ENCODE results near the gene SEC22A. TPM values are rescaled to one million over a fixed set of nuclear protein-coding genes. Genes with fewer than 3 reads are reported as not detected.

SEC22A gene
- total and polyA plus RNA-seq, 12 donors = 4.6 to 67.2 (median 21.0) TPM

DNA sequence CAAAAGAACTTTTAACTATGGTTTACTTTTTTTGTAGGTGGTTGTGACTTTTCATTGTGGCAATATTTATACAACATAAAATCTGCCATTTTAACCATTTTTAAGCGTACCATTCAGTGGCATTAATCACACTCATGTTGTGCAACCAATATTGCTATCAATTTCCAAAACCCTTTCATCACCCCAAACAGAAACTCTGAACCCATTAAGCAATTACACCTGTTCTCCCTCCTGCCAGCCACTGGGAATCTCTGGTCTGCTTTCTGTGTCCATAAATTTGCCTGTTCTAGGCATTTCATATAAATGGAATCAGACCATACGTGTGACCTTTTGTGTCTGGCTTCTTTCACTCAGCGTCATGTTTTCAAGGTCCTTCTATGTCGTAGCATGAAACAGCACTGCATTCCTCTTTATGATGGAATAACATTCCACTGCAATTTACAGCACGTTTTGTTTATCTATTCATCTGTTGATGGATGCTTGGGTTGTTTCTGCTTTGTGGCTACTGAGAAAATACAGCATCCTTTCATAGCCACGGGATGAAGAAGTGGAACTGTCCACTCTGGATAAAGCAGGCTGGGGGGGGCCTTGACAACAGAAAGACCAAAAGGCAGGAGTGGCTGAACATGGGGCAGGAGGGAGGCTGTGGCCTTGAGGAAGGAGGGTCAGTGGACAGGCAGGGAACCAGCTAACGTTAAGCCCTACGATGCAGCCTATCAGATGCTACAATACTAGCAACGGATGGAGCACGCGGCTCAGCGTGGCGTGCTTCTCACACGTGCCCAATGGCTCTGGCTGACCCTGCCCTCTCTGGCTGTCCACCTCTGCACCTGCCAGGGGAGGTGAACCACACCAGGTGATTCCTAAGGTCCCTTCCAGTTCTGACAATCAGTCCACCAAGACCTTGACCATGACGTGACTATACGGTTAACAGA, 110.9 kb downstream of the SEC22A start:
- no peaks in the 10 kb centered on the region for H3K36me3 ChIP-seq (replicated peaks in 1 of 2)
- no peak for DNase-seq
- H3K4me3 ChIP-seq = no peak overlapping the region
- intact Hi-C loops (cut with DNase I) = no loop called here
- H3K27ac ChIP-seq = no peak overlapping the region
- 62 to 69% (median 65%) methylated on average over 16 of the region's 16 CpGs for WGBS, 4 donors
- TF ChIP-seq POLR2A (IDR thresholded peaks at IDR 0.05) = no peak
- TF ChIP-seq, protein P1, sequence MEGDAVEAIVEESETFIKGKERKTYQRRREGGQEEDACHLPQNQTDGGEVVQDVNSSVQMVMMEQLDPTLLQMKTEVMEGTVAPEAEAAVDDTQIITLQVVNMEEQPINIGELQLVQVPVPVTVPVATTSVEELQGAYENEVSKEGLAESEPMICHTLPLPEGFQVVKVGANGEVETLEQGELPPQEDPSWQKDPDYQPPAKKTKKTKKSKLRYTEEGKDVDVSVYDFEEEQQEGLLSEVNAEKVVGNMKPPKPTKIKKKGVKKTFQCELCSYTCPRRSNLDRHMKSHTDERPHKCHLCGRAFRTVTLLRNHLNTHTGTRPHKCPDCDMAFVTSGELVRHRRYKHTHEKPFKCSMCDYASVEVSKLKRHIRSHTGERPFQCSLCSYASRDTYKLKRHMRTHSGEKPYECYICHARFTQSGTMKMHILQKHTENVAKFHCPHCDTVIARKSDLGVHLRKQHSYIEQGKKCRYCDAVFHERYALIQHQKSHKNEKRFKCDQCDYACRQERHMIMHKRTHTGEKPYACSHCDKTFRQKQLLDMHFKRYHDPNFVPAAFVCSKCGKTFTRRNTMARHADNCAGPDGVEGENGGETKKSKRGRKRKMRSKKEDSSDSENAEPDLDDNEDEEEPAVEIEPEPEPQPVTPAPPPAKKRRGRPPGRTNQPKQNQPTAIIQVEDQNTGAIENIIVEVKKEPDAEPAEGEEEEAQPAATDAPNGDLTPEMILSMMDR (IDR thresholded peaks at IDR 0.05) = no peak
- H3K9me3 ChIP-seq (replicated peaks in 1 of 3) = no peaks in the 10 kb centered on the region
- no peaks in the 10 kb centered on the region for H3K4me1 ChIP-seq (replicated peaks in 1 of 2)
- no peaks in the 10 kb centered on the region for H3K27me3 ChIP-seq

DNA sequence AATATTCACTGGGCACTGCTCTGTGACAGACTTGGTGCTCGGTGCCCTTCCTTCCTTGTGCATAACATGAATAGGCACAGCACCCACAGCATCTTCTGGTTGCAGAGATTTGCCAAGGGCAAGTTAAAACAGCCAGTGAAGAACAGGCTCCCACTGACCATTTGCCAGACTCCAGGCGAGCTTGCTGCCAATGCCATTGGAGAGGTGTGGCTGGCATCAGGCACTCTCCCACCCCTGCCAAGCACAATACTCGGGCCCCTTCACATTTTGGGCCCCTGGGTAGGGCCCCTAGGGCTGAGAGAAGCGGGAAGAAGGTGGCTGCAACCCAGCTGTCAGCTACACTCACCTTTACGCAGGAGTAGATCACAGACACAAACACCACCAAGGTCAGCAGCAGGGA, 112.1 kb downstream of the SEC22A start:
- no peak for DNase-seq
- intact Hi-C loops (cut with DNase I) = no loop called here
- Histone ChIP-seq H3K27ac (no peak overlapping the region), H3K27me3 (no peaks in the 10 kb centered on the region), H3K4me3 (no peak overlapping the region), H3K36me3 (replicated peaks in 1 of 2) (no peaks in the 10 kb centered on the region), H3K4me1 (replicated peaks in 1 of 2) (no peaks in the 10 kb centered on the region), H3K9me3 (replicated peaks in 1 of 3) (no peaks in the 10 kb centered on the region)
- 69 to 82% (median 75%) methylated on average over 5 of the region's 5 CpGs for WGBS, 4 donors
- TF ChIP-seq POLR2A (IDR thresholded peaks at IDR 0.05) = no peak
- TF ChIP-seq, protein P1 (IDR thresholded peaks at IDR 0.05) = no peak

DNA sequence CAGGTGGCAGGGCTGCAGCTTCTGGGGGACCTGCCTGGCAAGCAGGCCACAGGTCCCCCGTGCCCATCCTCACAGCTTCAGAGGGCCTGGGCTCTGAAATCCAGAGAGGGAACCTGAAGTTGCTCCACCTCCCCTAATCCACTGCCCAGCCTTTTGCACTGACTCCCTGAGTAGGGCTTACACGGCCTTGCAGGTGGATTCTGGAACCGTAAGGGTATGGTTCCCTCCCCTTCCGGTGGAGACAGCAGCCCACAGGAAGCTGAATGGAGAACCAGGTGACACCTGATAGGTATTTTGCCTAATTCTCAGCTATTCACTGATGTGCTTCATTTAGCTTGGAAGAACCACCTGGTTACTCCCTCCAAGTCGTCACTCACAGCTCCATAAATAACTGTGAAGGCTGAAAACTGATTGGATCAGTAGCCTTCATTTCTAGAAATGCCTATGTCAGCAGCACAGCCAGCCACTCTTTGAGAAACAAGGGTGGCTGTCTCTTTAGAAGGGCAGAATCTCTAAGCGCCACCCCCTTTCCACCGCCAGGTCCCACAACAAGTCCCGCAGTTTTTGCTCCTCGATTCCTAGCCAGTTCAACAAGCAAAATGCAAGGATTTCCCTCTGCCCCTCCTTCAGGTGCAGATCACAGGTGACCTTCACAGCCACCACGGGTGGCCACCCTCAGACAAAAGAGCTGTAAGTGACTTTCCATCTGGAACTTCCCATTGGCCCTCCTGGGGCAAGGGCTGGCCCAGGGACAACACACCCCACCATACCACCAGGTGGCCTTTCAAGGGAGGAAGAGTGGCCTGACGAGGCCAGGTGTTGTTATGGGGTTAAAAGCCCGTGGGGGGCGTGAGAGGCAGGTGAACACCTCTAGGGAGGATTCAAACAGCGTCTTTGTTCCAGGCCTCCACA, 112.9 kb downstream of the SEC22A start:
- no peak overlapping the region for H3K4me3 ChIP-seq
- no peak for DNase-seq
- WGBS, 4 donors = 58 to 76% (median 61%) methylated on average over 10 to 14 of the region's 14 CpGs
- no peak overlapping the region for H3K27ac ChIP-seq
- H3K36me3 ChIP-seq (replicated peaks in 1 of 2) = no peaks in the 10 kb centered on the region
- intact Hi-C loops (cut with DNase I) = no loop called here
- TF ChIP-seq, protein P1 (IDR thresholded peaks at IDR 0.05) = no peak
- TF ChIP-seq POLR2A (IDR thresholded peaks at IDR 0.05) = no peak
- no peaks in the 10 kb centered on the region for H3K27me3 ChIP-seq
- H3K4me1 ChIP-seq (replicated peaks in 1 of 2) = no peaks in the 10 kb centered on the region
- H3K9me3 ChIP-seq (replicated peaks in 1 of 3) = no peaks in the 10 kb centered on the region

DNA sequence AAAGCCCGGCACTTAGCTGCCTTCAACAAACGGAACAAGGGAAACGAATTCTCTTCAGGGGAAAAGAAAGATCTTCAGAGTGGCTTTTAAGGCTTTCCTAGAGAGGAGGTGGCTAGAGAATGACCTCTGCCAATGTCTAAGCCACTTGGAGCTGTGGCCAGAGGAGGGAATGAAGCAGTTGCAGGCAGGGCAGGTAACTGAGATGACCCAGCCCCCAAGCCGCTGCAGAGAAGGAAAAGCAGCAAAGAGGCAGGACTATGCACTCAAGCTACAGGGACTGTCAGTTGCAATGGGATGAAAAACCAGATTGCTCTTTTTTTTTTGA, 113.5 kb downstream of the SEC22A start:
- no peak overlapping the region for H3K4me3 ChIP-seq
- 64 to 72% (median 69%) methylated on average over 4 of the region's 4 CpGs for WGBS, 4 donors

More for the DNA sequence above, 113.5 kb downstream of the SEC22A start:
- intact Hi-C loops (cut with DNase I) = no loop called here
- Histone ChIP-seq H3K27me3 (no peaks in the 10 kb centered on the region), H3K36me3 (replicated peaks in 1 of 2) (no peaks in the 10 kb centered on the region), H3K9me3 (replicated peaks in 1 of 3) (no peaks in the 10 kb centered on the region), H3K27ac (no peak overlapping the region), H3K4me1 (replicated peaks in 1 of 2) (no peaks in the 10 kb centered on the region)
- no peak for DNase-seq
- TF ChIP-seq, protein P1 (IDR thresholded peaks at IDR 0.05) = no peak
- no peak for TF ChIP-seq POLR2A (IDR thresholded peaks at IDR 0.05)

All from adrenal gland (tissue), 12 donors.